GM12878 (cell line): ENCODE data around the gene AKAP14. TPM values are rescaled to one million over a fixed set of nuclear protein-coding genes. Genes with fewer than 3 reads are reported as not detected.
A peak's percentile ranks its signal among the peaks of the same experiment; 100 is the strongest.

ENCODE experiments used
- E2F8 ChIP-seq: fragments of 450-650 bp; IDR thresholded peaks from 2 replicates; pipeline ENCODE4 v1.6.1; 2018; ENCODE audit warnings: mild to moderate bottlenecking, low read depth, moderate library complexity; ENCODE audit not compliant: partially characterized antibody
- E4F1 ChIP-seq: fragments of 450-650 bp; IDR thresholded peaks from 2 replicates; pipeline ENCODE4 v1.6.1; 2018; ENCODE audit warnings: borderline replicate concordance, mild to moderate bottlenecking; ENCODE audit not compliant: partially characterized antibody
- FOXK2 ChIP-seq: fragments of 450-650 bp; IDR thresholded peaks from 2 replicates; pipeline ENCODE4 v1.6.1; 2017; ENCODE audit warnings: mild to moderate bottlenecking, moderate library complexity
- GABPA ChIP-seq: IDR thresholded peaks from 2 replicates; pipeline ENCODE4 v1.6.1; 2014; ENCODE audit warnings: antibody characterized with exemption, low read depth, mild to moderate bottlenecking, inconsistent platforms
- GATAD2B ChIP-seq: fragments of 450-650 bp; conservative IDR thresholded peaks from 2 replicates; pipeline ENCODE4 v1.6.1; 2017; ENCODE audit warnings: low read depth, mild to moderate bottlenecking, moderate library complexity
- IRF4 ChIP-seq: IDR thresholded peaks from 2 replicates; pipeline ENCODE4 v1.6.1; 2011; ENCODE audit warnings: low read depth, low read length
- JUNB ChIP-seq: IDR thresholded peaks from 2 replicates; pipeline ENCODE4 v1.6.1; 2016; ENCODE audit warnings: antibody characterized with exemption, mild to moderate bottlenecking
- MYB ChIP-seq: fragments of 150-350 bp; IDR thresholded peaks from 2 replicates; pipeline ENCODE4 v1.6.1; 2014; ENCODE audit warnings: mild to moderate bottlenecking, low read depth, low read length, borderline replicate concordance
- NFIC ChIP-seq: IDR thresholded peaks from 2 replicates; pipeline ENCODE4 v1.6.1; 2012; ENCODE audit warnings: low read depth, mild to moderate bottlenecking, inconsistent platforms, low read length, moderate library complexity
- RCOR1 ChIP-seq: conservative IDR thresholded peaks from 2 replicates; pipeline ENCODE4 v1.6.1; 2012; ENCODE audit warnings: low read depth, low read length, improper control_type of control experiment
- SUPT20H ChIP-seq: IDR thresholded peaks from 2 replicates; pipeline ENCODE4 v1.6.1; 2011; ENCODE audit warnings: low read depth, mild to moderate bottlenecking, low read length, moderate library complexity, borderline replicate concordance; ENCODE audit not compliant: control insufficient read depth
- ZBTB11 ChIP-seq: fragments of 450-650 bp; formaldehyde crosslinking; IDR thresholded peaks from 2 replicates; pipeline ENCODE4 v1.5.0; 2022; ENCODE audit warnings: mild to moderate bottlenecking, missing genetic modification characterization
- ZNF24 ChIP-seq: fragments of 450-650 bp; IDR thresholded peaks from 2 replicates; pipeline ENCODE4 v1.6.1; 2017; ENCODE audit warnings: antibody characterized with exemption, mild to moderate bottlenecking
- polyA plus RNA-seq, 11 experiments: library from polyadenylated mRNA; depleted of rRNA in 4 of 11; unstranded in 6 of 11; stranded (reverse) in 5 of 11; fragments of >200 nt; fragmentation: Nextera tagmentation in 4 of 11; fragmentation: Illumina TruSeq in 1 of 11; extraction: Ambion mirVana in 4 of 11; extraction: Trizol in 1 of 11; gene quantifications; 1 replicate in 1 of 11; 2 replicates in 10 of 11; pipeline versions ENCODE4 v1.2.1 to v1.2.3, GENCODE V29; 2011 to 2016; ENCODE audit warnings: inconsistent platforms in 2 of 11, missing spikeins in 2 of 11, low read depth in 1 of 11
- total RNA-seq, 4 experiments: library from RNA; depleted of rRNA in 3 of 4; stranded (reverse); fragments of >200 nt in 3 of 4; fragmentation: Illumina TruSeq in 1 of 4; extraction: Trizol in 1 of 4; gene quantifications; 2 replicates each; pipeline versions ENCODE4 v1.2.1 to v1.2.3, GENCODE V29; 2013 to 2021
- TF ChIP-seq, protein P1 (sequence below): IDR thresholded peaks from 2 replicates; pipeline ENCODE4 v1.6.1; 2012; ENCODE audit warnings: low read depth, low read length, improper control_type of control experiment
- TF ChIP-seq, protein P2 (sequence below): fragments of 150-350 bp; IDR thresholded peaks from 2 replicates; pipeline ENCODE4 v1.6.1; 2014; ENCODE audit warnings: mild to moderate bottlenecking, low read depth, low read length
- TF ChIP-seq, protein P3 (sequence below): IDR thresholded peaks from 2 replicates; pipeline ENCODE4 v1.6.1; 2012; ENCODE audit warnings: low read length, inconsistent platforms

AKAP14 gene
- total and polyA plus RNA-seq, 10 of the 15 experiments (the other 5 are each of a cell fraction or from before 2014, with no cell fraction given) = not detected

- no peak for TF ChIP-seq E2F8
- TF ChIP-seq JUNB = no peak
- TF ChIP-seq, protein P1, sequence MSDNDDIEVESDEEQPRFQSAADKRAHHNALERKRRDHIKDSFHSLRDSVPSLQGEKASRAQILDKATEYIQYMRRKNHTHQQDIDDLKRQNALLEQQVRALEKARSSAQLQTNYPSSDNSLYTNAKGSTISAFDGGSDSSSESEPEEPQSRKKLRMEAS = no peak
- TF ChIP-seq FOXK2 = no peak
- TF ChIP-seq GATAD2B = peak; percentile 24; the same call in 1 of the 2 replicates
- TF ChIP-seq, protein P2, sequence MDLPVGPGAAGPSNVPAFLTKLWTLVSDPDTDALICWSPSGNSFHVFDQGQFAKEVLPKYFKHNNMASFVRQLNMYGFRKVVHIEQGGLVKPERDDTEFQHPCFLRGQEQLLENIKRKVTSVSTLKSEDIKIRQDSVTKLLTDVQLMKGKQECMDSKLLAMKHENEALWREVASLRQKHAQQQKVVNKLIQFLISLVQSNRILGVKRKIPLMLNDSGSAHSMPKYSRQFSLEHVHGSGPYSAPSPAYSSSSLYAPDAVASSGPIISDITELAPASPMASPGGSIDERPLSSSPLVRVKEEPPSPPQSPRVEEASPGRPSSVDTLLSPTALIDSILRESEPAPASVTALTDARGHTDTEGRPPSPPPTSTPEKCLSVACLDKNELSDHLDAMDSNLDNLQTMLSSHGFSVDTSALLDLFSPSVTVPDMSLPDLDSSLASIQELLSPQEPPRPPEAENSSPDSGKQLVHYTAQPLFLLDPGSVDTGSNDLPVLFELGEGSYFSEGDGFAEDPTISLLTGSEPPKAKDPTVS = no peak
- TF ChIP-seq SUPT20H = no peak
- TF ChIP-seq GABPA = no peak
- TF ChIP-seq IRF4 = no peak
- TF ChIP-seq E4F1 = no peak
- TF ChIP-seq MYB = no peak
- TF ChIP-seq NFIC = no peak
- TF ChIP-seq ZBTB11 (CRISPR knock-in tag) = no peak
- no peak for TF ChIP-seq RCOR1
- TF ChIP-seq, protein P3, sequence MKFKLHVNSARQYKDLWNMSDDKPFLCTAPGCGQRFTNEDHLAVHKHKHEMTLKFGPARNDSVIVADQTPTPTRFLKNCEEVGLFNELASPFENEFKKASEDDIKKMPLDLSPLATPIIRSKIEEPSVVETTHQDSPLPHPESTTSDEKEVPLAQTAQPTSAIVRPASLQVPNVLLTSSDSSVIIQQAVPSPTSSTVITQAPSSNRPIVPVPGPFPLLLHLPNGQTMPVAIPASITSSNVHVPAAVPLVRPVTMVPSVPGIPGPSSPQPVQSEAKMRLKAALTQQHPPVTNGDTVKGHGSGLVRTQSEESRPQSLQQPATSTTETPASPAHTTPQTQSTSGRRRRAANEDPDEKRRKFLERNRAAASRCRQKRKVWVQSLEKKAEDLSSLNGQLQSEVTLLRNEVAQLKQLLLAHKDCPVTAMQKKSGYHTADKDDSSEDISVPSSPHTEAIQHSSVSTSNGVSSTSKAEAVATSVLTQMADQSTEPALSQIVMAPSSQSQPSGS = no peak
- no peak for TF ChIP-seq ZNF24
Observed at GRCh38 chrX:119852382-119853353, 43.0 kb upstream of the AKAP14 start, which contains the start of gene UPF3B (continued).
